Activated CD8-positive, alpha-beta memory T cell treated with anti-CD3 and anti-CD28 coated beads, Interleukin-2, amount 10 ng/mL, durations not matched to agents 7 days and 5 days (primary cell): ENCODE measurements around the gene ARHGAP15. TPM values are rescaled to one million over a fixed set of nuclear protein-coding genes. Genes with fewer than 3 reads are reported as not detected.

Experiments
- ATAC-seq: fragments of 150-1000 bp; cut with Tn5 transposase; one replicate; pipeline ENCODE4 v1.10.0; 2021; ENCODE audit warnings: moderate library complexity
- CTCF ChIA-PET: fragments of 350-600 bp; sonication (Branson Sonifier 250); formaldehyde crosslinking; loops from one replicate; lab custom pipeline; 2021; ENCODE audit warnings: antibody characterized with exemption; lab: Charles Lee
- DNase-seq: peaks from one replicate; pipeline ENCODE4 v3.0.0-alpha.2; 2020
- H3K27ac Mint-ChIP-seq: one replicate; pipeline ENCODE4 v1.8.0; 2021; ENCODE audit warnings: mild to moderate bottlenecking, mixed read lengths
- H3K27me3 Mint-ChIP-seq: one replicate; pipeline ENCODE4 v1.8.0; 2021; ENCODE audit warnings: mixed read lengths
- H3K36me3 Mint-ChIP-seq: one replicate; pipeline ENCODE4 v1.8.0; 2021; ENCODE audit warnings: mild to moderate bottlenecking, mixed read lengths
- H3K4me1 Mint-ChIP-seq: one replicate; pipeline ENCODE4 v1.8.0; 2021; ENCODE audit warnings: mixed read lengths
- H3K4me3 Mint-ChIP-seq: one replicate; pipeline ENCODE4 v1.8.0; 2021; ENCODE audit warnings: mild to moderate bottlenecking, moderate library complexity, mixed read lengths
- H3K9me3 Mint-ChIP-seq: one replicate; pipeline ENCODE4 v1.8.0; 2022; ENCODE audit warnings: low read depth, mixed read lengths
- total RNA-seq, 2 experiments: library from RNA; stranded (reverse); gene quantifications; one replicate each; pipeline ENCODE4 v1.2.3, GENCODE V29; 2021

The ARHGAP15 gene
- total RNA-seq, 2 experiments from 2014 or later: 101 to 152 TPM

GRCh38 chr2:143551971-143552650 is 422.9 kb downstream of the ARHGAP15 start:
- CTCF ChIA-PET: no interaction called here
- H3K4me1 Mint-ChIP-seq: peaks cover 10% of the 10 kb centered on the region
- no peaks in the 10 kb centered on the region for H3K9me3 Mint-ChIP-seq
- no peak overlapping the region for H3K4me3 Mint-ChIP-seq
- H3K27me3 Mint-ChIP-seq: no peaks in the 10 kb centered on the region
- H3K27ac Mint-ChIP-seq: no peak overlapping the region
- DNase-seq (no peak), ATAC-seq (no peak)
- H3K36me3 Mint-ChIP-seq: peaks cover 22% of the 10 kb centered on the region

- ATAC-seq (peak; percentile 74), DNase-seq (peak; percentile 51)
- H3K27me3 Mint-ChIP-seq: no peaks in the 10 kb centered on the region
- H3K4me3 Mint-ChIP-seq: no peak overlapping the region
- no peak overlapping the region for H3K27ac Mint-ChIP-seq
- H3K36me3 Mint-ChIP-seq: peaks cover 24% of the 10 kb centered on the region
- CTCF ChIA-PET: no interaction called here
- H3K9me3 Mint-ChIP-seq: no peaks in the 10 kb centered on the region
- peaks cover 16% of the 10 kb centered on the region for H3K4me1 Mint-ChIP-seq
These were observed 424.0 kb downstream of the ARHGAP15 start for GRCh38 chr2:143553261-143553660.

- Mint-ChIP-seq H3K27me3 (no peaks in the 10 kb centered on the region), H3K4me1 (peaks cover 13% of the 10 kb centered on the region), H3K4me3 (no peak overlapping the region), H3K9me3 (no peaks in the 10 kb centered on the region), H3K27ac (no peak overlapping the region), H3K36me3 (peaks cover 52% of the 10 kb centered on the region)
- ATAC-seq (no peak), DNase-seq (no peak)
- CTCF ChIA-PET: no interaction called here
These were observed 429.4 kb downstream of the ARHGAP15 start for GRCh38 chr2:143558665-143559064.

- H3K9me3 Mint-ChIP-seq: no peaks in the 10 kb centered on the region
- peaks cover 13% of the 10 kb centered on the region for H3K4me1 Mint-ChIP-seq
- CTCF ChIA-PET: no interaction called here
- H3K36me3 Mint-ChIP-seq: peaks cover 53% of the 10 kb centered on the region
- DNase-seq (no peak), ATAC-seq (no peak)
- no peak overlapping the region for H3K27ac Mint-ChIP-seq
- H3K4me3 Mint-ChIP-seq: no peak overlapping the region
- no peaks in the 10 kb centered on the region for H3K27me3 Mint-ChIP-seq
These were observed 429.9 kb downstream of the ARHGAP15 start for GRCh38 chr2:143559147-143559546.

- peaks cover 56% of the 10 kb centered on the region for H3K36me3 Mint-ChIP-seq
- peaks cover 13% of the 10 kb centered on the region for H3K4me1 Mint-ChIP-seq
- CTCF ChIA-PET: no interaction called here
- ATAC-seq (no peak), DNase-seq (no peak)
- no peaks in the 10 kb centered on the region for H3K27me3 Mint-ChIP-seq
- no peaks in the 10 kb centered on the region for H3K9me3 Mint-ChIP-seq
- H3K4me3 Mint-ChIP-seq: no peak overlapping the region
- H3K27ac Mint-ChIP-seq: no peak overlapping the region
These were observed 431.5 kb downstream of the ARHGAP15 start for GRCh38 chr2:143560724-143561123.

GRCh38 chr2:143564419-143564818 is 435.2 kb downstream of the ARHGAP15 start:
- no peak overlapping the region for H3K4me3 Mint-ChIP-seq
- H3K36me3 Mint-ChIP-seq: peaks cover 57% of the 10 kb centered on the region
- no peaks in the 10 kb centered on the region for H3K4me1 Mint-ChIP-seq
- ATAC-seq (no peak), DNase-seq (no peak)
- H3K27ac Mint-ChIP-seq: no peak overlapping the region
- H3K9me3 Mint-ChIP-seq: no peaks in the 10 kb centered on the region
- CTCF ChIA-PET: interaction anchor here (1.1 kb wide), 1 partner anchor 16 kb away, joined by 3 read pairs; no protein-coding TSS in a partner anchor
- no peaks in the 10 kb centered on the region for H3K27me3 Mint-ChIP-seq

- H3K4me1 Mint-ChIP-seq: no peaks in the 10 kb centered on the region
- H3K27ac Mint-ChIP-seq: no peak overlapping the region
- ATAC-seq: no peak
- H3K27me3 Mint-ChIP-seq: no peaks in the 10 kb centered on the region
- H3K4me3 Mint-ChIP-seq: no peak overlapping the region
- CTCF ChIA-PET: no interaction called here
- peaks cover 38% of the 10 kb centered on the region for H3K36me3 Mint-ChIP-seq
- H3K9me3 Mint-ChIP-seq: no peaks in the 10 kb centered on the region
- no peak for DNase-seq
These were observed 442.5 kb downstream of the ARHGAP15 start for GRCh38 chr2:143571747-143572146.

GRCh38 chr2:143572421-143572820 is 443.2 kb downstream of the ARHGAP15 start:
- no peaks in the 10 kb centered on the region for H3K9me3 Mint-ChIP-seq
- no peaks in the 10 kb centered on the region for H3K4me1 Mint-ChIP-seq
- no peak overlapping the region for H3K4me3 Mint-ChIP-seq
- no peak for ATAC-seq
- H3K27ac Mint-ChIP-seq: no peak overlapping the region
- peaks cover 38% of the 10 kb centered on the region for H3K36me3 Mint-ChIP-seq
- no peaks in the 10 kb centered on the region for H3K27me3 Mint-ChIP-seq
- CTCF ChIA-PET: no interaction called here
- no peak for DNase-seq

GRCh38 chr2:143574069-143574468 is 444.9 kb downstream of the ARHGAP15 start:
- H3K4me3 Mint-ChIP-seq: no peak overlapping the region
- no peak for DNase-seq
- ATAC-seq: no peak
- H3K9me3 Mint-ChIP-seq: no peaks in the 10 kb centered on the region
- no peak overlapping the region for H3K27ac Mint-ChIP-seq
- CTCF ChIA-PET: no interaction called here
- H3K27me3 Mint-ChIP-seq: no peaks in the 10 kb centered on the region
- no peaks in the 10 kb centered on the region for H3K4me1 Mint-ChIP-seq
- H3K36me3 Mint-ChIP-seq: peaks cover 27% of the 10 kb centered on the region

GRCh38 chr2:143575340-143575739 is 446.1 kb downstream of the ARHGAP15 start:
- no peak overlapping the region for H3K4me3 Mint-ChIP-seq

GRCh38 chr2:143577489-143577888 is 448.3 kb downstream of the ARHGAP15 start:
- no peak for DNase-seq
- ATAC-seq: no peak
- Mint-ChIP-seq H3K4me3 (no peak overlapping the region), H3K4me1 (peaks cover 18% of the 10 kb centered on the region), H3K36me3 (peaks cover 17% of the 10 kb centered on the region), H3K27ac (no peak overlapping the region), H3K27me3 (no peaks in the 10 kb centered on the region), H3K9me3 (no peaks in the 10 kb centered on the region)
- CTCF ChIA-PET: no interaction called here

More at GRCh38 chr2:143575340-143575739, 446.1 kb downstream of the ARHGAP15 start:
- ATAC-seq (no peak), DNase-seq (no peak)
- CTCF ChIA-PET: interaction anchor here (0.6 to 1.0 kb wide), 2 partner anchors 9 to 1431 kb away, joined by 3 read pairs; no protein-coding TSS in a partner anchor
- H3K36me3 Mint-ChIP-seq: peaks cover 22% of the 10 kb centered on the region
- no peaks in the 10 kb centered on the region for H3K27me3 Mint-ChIP-seq
- H3K27ac Mint-ChIP-seq: no peak overlapping the region
- no peaks in the 10 kb centered on the region for H3K9me3 Mint-ChIP-seq
- peaks cover 2% of the 10 kb centered on the region for H3K4me1 Mint-ChIP-seq

GRCh38 chr2:143579456-143579855 is 450.2 kb downstream of the ARHGAP15 start:
- DNase-seq (no peak), ATAC-seq (no peak)
- H3K27ac Mint-ChIP-seq: no peak overlapping the region
- no peak overlapping the region for H3K4me3 Mint-ChIP-seq
- H3K4me1 Mint-ChIP-seq: peaks cover 18% of the 10 kb centered on the region
- CTCF ChIA-PET: no interaction called here
- no peaks in the 10 kb centered on the region for H3K27me3 Mint-ChIP-seq
- peaks cover 23% of the 10 kb centered on the region for H3K36me3 Mint-ChIP-seq
- no peaks in the 10 kb centered on the region for H3K9me3 Mint-ChIP-seq

- Mint-ChIP-seq H3K4me1 (peaks cover 18% of the 10 kb centered on the region), H3K4me3 (no peak overlapping the region), H3K36me3 (peaks cover 27% of the 10 kb centered on the region), H3K27me3 (no peaks in the 10 kb centered on the region), H3K9me3 (no peaks in the 10 kb centered on the region), H3K27ac (no peak overlapping the region)
- CTCF ChIA-PET: no interaction called here
- DNase-seq: no peak
- ATAC-seq: no peak
These were observed 451.9 kb downstream of the ARHGAP15 start for GRCh38 chr2:143581134-143581533.

- no peak for ATAC-seq
- Mint-ChIP-seq H3K4me3 (no peak overlapping the region), H3K4me1 (peaks cover 18% of the 10 kb centered on the region), H3K36me3 (peaks cover 25% of the 10 kb centered on the region), H3K27ac (no peak overlapping the region), H3K27me3 (no peaks in the 10 kb centered on the region), H3K9me3 (peaks cover 6% of the 10 kb centered on the region)
- DNase-seq: no peak
- CTCF ChIA-PET: interaction anchor here (0.5 kb wide), 1 partner anchor 371 kb away, joined by 3 read pairs; no protein-coding TSS in a partner anchor
These were observed 453.0 kb downstream of the ARHGAP15 start for GRCh38 chr2:143582046-143582747.
